PFSK-1 (cell line): ENCODE measurements around the gene CERS4.

ENCODE experiments used
- FOXP2 ChIP-seq: optimal IDR thresholded peaks from 2 replicates; pipeline ENCODE3; 2011; ENCODE audit warnings: borderline replicate concordance, control low read depth, inconsistent platforms; ENCODE audit not compliant: insufficient read depth; ENCODE audit errors: extremely low read length, extremely low read depth
- POLR2AphosphoS5 ChIP-seq: IDR thresholded peaks from 2 replicates; pipeline ENCODE4 v1.6.1; 2012; ENCODE audit warnings: low read depth, mild to moderate bottlenecking, control low read depth, low read length, moderate library complexity
- SIN3A ChIP-seq: IDR thresholded peaks from 2 replicates; pipeline ENCODE4 v1.6.1; 2012; ENCODE audit warnings: mild to moderate bottlenecking, low read length, moderate library complexity, borderline replicate concordance; ENCODE audit not compliant: insufficient read depth
- TAF1 ChIP-seq: IDR thresholded peaks from 2 replicates; pipeline ENCODE4 v1.6.1; 2012; ENCODE audit warnings: low read length, control low read depth, borderline replicate concordance; ENCODE audit not compliant: insufficient read depth
- TF ChIP-seq, protein P1 (sequence below), 2 experiments: IDR thresholded peaks; 2 replicates each; pipeline versions ENCODE4 v1.6.1 to v1.8.0; 2011 to 2012; ENCODE audit warnings: low read depth in 2 of 2, low read length in 2 of 2, control low read depth in 1 of 2, inconsistent platforms in 1 of 2, mild to moderate bottlenecking in 1 of 2, moderate library complexity in 1 of 2; ENCODE audit not compliant: insufficient read depth in 1 of 2

The CERS4 gene

GRCh38 chr19:8233370-8233769, 24.2 kb downstream of the CERS4 start:
- TF ChIP-seq, protein P1, sequence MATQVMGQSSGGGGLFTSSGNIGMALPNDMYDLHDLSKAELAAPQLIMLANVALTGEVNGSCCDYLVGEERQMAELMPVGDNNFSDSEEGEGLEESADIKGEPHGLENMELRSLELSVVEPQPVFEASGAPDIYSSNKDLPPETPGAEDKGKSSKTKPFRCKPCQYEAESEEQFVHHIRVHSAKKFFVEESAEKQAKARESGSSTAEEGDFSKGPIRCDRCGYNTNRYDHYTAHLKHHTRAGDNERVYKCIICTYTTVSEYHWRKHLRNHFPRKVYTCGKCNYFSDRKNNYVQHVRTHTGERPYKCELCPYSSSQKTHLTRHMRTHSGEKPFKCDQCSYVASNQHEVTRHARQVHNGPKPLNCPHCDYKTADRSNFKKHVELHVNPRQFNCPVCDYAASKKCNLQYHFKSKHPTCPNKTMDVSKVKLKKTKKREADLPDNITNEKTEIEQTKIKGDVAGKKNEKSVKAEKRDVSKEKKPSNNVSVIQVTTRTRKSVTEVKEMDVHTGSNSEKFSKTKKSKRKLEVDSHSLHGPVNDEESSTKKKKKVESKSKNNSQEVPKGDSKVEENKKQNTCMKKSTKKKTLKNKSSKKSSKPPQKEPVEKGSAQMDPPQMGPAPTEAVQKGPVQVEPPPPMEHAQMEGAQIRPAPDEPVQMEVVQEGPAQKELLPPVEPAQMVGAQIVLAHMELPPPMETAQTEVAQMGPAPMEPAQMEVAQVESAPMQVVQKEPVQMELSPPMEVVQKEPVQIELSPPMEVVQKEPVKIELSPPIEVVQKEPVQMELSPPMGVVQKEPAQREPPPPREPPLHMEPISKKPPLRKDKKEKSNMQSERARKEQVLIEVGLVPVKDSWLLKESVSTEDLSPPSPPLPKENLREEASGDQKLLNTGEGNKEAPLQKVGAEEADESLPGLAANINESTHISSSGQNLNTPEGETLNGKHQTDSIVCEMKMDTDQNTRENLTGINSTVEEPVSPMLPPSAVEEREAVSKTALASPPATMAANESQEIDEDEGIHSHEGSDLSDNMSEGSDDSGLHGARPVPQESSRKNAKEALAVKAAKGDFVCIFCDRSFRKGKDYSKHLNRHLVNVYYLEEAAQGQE (IDR thresholded peaks at IDR 0.05; ENCODE audit: insufficient read depth in 1 of 2, low read depth in 2 of 2, low read length in 2 of 2): no peak
- no peak for TF ChIP-seq TAF1
- no peak for TF ChIP-seq POLR2AphosphoS5
- TF ChIP-seq FOXP2: no peak
- TF ChIP-seq SIN3A: no peak

DNA sequence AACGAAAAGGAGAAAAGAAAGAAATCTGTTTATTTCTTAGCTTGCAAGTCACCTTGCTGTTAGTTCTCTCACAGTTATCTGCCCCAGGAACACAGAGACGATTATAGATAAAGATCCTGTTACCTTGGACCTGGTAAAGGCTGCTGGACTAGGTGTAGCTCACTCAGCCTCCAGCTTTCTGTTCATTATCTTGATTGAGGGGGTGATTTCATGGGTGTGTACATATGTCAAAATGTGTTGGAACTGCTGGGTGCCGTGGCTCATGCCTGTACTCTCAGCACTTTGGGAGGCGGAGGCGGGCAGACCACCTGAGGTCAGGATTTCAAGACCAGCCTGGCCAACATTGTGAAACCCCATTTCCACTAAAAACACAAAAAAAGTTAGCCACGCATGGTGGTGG, 27.9 kb downstream of the CERS4 start:
- TF ChIP-seq, protein P1 (IDR thresholded peaks at IDR 0.05; ENCODE audit: insufficient read depth in 1 of 2, low read depth in 2 of 2, low read length in 2 of 2): no peak
- TF ChIP-seq TAF1: no peak
- TF ChIP-seq FOXP2: no peak
- no peak for TF ChIP-seq SIN3A
- TF ChIP-seq POLR2AphosphoS5: no peak

- TF ChIP-seq POLR2AphosphoS5 (no peak), SIN3A (no peak), FOXP2 (no peak), TAF1 (no peak)
- TF ChIP-seq, protein P1 (IDR thresholded peaks at IDR 0.05; ENCODE audit: insufficient read depth in 1 of 2, low read depth in 2 of 2, low read length in 2 of 2): no peak
Observed at GRCh38 chr19:8238251-8238650, 29.1 kb downstream of the CERS4 start.

DNA sequence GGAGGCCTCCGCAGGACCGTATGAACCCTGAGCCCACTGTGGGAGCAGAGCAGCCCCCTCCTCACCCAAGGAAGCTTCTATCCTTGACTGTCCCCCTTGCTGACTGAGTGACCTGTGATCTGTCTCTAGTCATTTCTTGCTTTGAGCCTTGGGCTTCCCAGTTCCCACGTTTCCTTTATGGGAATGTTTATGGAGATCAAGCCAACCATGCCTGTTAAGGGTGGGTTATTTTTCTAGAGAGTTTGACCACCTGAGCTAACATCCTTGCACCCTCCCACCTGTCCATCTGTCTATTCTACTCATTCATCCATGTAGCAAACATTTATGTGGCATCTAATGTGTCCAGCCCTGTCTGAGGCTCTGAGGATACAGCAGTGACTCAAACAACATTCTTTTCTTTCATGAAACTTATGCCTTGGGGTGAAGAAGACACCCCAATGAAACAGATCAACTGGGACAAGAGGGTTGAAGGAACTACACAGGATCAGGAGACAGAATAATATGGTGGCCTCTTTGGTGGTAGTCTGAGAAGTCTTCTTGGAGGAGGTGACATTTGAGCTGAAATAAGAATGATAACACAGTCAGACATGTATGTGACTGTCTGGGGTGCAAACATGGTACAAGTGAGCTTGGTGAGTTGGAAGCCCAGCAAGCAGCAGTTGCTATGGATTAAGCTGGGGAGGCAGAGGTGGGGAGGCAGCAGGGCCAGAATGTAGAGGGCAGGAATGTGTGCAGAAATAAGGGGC, 30.5 kb downstream of the CERS4 start:
- TF ChIP-seq FOXP2 (no peak), POLR2AphosphoS5 (no peak), SIN3A (no peak), TAF1 (no peak)
- TF ChIP-seq, protein P1 (IDR thresholded peaks at IDR 0.05; ENCODE audit: insufficient read depth in 1 of 2, low read depth in 2 of 2, low read length in 2 of 2): no peak
